GM21619 (cell line): ENCODE measurements around the gene HHEX.
A peak's percentile ranks its signal among the peaks of the same experiment; 100 is the strongest.

Experiments used
- ATAC-seq: cut with Tn5 transposase; IDR thresholded peaks from one replicate; pipeline ENCODE4 v1.9.1; 2021; ENCODE audit not compliant: unreplicated experiment

HHEX gene

DNA sequence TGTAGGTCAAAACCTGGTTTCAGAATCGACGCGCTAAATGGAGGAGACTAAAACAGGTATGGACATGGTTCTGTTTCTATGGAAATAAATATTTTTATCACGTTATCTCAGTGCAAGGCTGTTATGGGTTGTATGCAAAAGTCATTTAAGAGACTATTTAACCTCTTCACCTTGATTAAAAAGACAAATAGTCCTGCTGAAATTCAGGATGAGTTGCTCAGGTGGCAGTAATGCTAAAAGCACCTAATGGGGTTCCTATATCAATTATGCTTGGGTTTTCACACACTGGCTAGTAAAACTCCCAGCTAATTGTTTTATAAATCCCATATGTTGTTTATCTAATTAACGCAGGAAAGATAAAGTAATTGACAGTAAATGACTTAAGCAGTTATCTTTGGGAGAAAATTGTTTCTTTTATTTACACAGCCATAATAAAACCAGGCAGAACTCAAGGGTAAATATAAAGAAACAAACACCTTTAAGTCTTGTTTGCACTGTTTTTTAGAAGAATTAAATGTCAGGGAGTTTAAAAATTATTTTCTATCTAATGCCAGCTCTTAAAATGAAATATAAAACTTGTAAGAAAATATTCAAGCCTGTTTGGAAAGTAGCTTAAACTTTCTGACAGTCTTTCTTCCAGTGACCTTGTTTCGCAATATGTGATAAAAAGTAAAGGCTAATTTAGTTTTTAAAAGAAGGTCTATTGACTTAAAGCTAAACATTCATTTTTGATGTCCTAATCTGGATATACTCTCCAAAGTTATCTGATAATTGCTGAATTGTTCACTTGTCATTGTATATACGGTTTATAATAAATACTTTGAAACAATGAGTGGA is 3.2 kb downstream of the HHEX start:
- no peak for ATAC-seq

DNA sequence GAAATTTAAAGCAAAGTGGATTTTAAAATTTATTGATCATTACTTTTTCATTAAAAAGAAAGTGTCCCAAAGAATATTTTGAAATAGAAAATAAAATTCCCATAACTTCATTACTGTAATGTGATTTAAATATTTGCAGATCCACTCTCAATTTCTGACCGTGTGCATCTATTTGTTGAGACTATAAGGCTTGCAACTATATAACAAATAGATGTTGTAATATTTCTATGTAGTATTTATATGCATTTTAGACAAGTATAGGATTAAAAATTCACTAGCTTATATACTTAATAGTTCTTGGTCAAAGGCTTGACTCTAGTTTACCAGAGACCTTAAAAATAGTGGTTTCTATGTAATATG is 3.8 kb downstream of the HHEX start:
- ATAC-seq, result no peak

DNA sequence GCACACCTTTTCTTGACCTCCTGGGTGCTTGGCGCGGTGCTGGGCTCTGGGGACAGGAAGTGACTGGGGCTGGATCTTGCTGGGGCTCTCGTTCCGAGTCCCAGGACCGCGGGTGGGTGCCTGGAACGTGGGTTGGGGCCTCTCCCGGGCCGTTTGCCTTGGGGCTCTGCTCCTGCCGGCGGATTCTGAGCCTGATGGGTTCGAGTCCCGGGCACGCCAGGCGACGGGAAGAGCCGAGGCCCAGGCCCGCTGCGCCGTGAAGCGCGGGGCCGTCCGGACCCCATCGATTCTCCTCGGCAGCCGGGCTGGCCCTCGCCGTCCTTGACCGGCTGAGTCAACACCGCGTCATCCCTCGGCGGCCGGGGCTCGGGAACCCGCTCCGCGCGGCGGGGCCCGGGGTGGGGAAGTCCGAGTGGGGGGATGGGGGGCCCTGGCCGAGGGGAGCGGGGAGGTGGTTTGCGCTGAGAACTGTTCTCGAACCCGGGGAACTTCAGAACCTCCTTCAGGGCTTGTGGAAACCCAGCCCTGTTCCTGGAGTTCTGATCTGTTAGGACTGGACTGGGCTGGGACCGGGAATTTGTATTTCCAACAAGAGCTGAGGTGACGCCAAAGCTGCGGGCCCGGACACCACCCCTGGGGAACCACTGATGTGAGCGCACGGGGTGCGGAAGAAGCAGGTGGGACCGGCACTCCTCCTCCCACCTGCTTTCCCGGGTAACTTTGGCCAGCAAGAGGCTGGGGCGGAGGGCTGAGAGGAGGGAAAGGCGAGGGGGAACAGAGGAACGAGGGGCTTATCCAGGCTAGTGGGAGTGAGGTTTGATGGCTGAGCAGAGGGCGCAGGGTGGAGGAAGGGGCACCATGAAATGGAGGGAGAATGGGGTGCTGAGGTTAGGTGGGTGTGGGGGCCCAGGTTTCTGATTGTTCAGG is 6.2 kb downstream of the HHEX start:
- no peak for ATAC-seq

DNA sequence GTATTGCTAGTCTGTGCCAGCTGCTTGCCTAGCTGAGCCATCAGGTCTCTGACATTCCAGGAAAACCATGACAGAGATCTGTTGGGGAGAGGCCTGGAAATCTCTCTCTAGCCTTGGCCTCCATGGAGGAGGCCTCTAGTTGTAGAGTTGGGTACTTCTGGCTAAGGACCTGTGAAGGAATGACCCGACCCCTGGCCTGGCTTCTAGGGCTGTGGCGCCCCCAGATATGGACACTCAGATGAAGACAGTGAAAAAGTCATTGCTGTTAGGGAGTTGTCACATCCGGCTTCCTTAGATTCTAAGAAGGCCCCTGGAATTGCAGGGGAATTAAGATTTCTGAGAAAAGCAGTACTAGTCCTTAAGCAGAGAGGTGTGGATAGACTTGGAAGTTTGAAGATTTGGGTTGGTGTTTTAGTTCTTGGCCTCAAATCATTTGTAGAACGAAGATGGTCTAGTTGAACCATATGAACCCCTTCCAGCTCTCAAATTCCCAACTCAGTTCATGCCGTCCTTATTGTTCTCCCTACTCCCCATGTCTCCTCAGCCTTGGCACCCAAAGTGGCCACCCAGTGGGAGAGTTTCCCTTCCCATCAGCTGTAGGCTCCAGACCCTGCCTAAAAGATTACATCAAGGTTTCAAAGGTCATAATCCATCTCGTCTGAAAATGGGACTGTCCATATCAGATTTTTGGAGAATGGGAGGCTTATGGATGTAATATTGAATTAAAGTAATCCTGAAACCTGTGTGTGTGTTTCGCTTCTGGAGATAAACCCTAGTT is 7.0 kb downstream of the HHEX start:
- no peak for ATAC-seq

DNA sequence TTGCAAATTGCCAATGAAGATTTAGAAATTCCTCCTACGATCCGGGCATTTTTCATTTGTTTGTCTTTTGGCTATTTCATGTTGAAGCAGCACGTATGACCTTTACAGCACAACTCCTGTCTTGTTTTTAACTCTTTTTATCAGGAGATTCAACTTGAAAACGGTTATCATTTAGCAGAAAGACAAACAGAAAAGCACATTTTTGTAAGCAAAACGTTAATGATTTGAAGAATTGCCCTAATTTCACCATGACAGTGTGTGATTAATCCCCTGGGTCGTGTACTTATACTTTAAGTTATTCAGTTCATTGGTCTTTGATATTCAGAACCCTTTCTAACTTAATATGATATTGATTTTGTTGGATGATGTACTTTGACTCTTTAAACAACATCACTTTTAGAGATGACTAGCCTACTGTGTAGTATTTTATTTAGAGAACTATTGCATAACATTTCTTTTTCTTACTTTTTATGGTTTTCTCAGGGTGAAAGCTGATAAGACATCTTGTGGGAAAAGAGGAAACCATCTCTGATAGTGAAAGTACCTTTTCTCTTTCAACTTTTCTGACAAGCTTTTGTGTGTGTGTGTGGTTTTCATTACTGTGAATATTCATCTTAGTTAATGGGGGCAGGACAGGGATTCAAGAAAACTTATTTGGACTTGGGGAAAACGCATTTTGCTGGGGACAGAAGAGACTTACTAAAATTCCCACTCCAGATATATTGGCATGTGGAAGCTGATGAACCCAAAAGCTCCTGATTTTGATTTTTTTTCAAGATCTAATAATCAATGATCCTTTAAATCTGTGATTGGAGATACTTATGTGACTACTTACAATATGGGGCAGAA is 8.1 kb downstream of the HHEX start:
- ATAC-seq, result no peak

DNA sequence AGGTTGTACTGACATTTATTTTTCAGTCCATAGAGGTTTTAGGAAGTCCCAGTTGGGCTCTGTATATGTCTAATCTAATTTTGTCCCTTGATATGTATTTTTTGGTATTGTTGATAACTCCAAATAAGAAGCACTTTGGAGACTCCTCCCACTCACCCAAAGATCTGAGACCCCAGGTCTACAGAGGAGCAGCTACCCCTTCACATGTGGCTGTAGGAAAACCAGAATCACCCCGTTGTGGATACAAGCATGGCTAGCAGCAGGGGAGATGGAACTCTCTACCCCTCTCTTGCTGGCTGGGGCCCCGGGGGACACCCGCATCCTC is 9.4 kb downstream of the HHEX start:
- ATAC-seq, result no peak

DNA sequence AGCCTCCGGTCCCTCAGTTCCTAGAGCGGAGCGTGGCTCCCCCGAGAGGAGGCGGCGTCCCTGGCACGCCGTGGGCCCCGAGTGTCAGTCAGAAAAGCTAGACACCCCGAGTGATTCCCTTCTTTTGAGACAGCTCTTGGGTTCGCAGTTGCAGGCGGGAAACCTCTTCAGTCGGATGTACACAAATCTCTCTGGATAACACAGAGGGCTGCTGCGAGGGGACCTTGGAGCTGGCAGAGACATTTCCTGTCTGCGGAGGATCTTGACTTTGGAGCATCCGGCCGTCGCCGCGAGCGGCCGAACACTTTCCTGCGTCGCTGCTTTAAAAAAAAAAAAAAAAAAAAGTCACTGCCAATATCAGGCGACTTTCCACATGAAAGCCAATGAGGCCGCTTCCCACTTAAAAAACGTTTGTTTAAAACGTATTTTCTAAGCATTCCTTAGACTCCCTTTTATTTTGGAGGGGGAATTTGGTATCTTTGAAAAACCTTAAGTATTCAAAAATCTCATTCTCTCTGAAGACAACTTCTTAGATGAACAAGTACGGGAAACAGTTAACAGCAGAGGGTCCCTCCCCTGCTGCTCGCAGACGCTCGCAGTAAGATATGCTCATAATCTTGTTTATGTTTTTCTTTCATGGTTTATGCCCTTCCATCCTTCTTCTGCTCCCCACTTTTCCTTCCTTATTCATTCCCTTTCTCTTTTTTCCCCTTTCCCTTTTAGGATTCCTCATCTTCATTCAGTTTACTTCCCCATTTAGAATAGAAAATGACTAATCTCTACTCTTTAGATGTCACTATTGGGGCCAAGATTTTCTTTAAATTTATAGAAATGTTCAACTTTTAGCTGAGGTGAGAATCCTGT is 10.0 kb downstream of the HHEX start:
- ATAC-seq, result no peak

DNA sequence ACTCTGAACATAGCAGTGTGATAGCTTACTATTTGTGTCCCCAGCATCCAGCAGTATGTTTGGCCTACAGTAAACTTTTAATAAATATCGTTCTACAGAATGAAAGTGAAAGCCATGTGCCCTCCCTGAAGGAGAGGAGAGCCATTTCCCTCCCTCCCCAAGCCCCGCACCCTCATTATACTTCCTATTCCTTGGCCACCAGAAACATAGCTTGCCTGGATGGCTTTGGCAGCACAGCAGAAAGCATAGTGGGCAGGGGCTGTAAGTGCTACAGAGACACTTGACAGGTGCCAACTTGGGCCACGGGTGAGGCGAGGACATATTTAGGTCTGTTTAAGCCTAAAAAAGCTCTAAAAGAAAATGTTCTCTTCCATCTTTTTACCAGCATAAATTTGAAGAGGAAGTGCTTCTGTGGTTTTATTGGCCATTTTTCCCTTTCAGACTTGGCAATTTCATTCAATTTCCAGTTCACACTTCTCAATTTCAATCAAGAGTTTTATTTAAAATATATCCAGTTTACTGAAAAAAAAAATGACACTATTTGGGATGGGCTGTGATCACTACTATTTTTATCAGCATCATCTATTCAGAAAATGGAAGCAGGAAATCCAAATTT is 12.7 kb downstream of the HHEX start:
- ATAC-seq, result no peak

DNA sequence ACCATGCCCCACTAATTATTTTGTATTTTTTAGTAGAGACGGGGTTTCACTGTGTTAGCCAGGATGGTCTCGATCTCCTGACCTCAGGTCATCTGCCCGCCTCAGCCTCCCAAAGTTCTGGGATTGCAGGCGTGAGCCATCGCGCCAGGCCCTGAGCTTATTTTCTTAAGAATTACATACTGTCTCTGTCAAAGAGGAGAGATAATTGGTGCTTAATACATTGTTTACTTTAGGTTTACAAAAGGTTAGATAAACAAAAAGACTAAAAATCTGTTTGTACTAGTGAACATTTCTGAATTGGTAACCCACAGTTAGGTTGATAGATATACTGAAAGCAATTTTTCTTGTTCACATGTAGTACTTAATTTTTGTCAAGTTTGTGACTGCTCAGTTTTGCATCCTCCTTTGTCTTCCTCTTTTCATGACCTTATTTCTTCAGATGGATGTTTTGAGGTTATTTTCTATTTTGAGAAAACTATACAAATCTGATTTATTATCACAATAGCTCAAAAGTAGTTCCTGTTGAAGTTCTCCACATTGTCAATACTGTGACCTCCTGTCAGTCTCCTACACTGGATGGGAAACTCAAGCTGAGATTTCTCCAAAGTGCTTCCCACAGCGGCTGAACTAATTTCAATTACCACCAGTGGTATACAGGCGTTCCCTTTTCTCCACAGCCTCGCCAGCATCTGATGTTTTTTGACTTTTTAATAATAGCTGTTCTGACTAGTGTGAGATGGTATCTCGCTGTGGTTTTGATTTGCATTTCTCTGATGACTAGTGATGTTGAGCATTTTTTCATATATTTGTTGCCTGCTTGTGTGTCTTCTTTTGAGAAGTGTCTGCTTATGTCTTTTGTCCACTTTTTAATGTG is 22.5 kb downstream of the HHEX start:
- ATAC-seq, result no peak

DNA sequence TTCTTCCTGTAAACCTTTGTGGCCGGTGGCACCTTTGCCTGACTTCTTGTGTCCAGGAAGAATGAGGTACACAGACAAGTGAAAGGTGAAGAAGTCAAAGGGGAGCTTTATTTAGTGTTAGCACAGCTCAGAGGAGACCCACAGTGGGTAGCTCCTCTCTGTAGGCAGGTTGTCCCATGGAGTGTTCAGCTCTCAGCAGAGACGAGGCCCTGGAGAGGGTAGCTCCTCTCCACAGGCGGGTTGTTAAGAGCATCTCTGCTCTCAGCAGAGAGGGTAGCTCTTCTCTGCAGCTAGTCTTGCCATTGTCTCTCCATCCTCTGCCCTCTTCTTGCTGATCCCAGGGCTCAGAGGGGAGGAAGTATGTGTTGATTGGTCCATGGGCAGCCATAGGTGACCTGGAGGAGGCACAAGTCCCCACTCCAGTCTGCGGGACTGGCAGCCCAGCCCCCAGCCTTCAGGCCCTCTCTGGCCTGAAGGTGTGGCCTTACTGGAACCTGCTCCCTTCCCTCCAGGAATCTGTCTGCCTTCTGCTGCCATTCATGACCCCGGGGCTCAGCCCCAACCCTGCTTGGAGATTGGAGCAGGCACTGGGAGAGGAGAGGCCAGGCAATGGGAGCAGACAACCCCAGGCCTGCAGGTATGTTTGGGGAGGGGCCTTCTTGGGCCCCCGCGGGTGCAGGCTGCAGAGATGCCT is 24.5 kb downstream of the HHEX start:
- no peak for ATAC-seq

DNA sequence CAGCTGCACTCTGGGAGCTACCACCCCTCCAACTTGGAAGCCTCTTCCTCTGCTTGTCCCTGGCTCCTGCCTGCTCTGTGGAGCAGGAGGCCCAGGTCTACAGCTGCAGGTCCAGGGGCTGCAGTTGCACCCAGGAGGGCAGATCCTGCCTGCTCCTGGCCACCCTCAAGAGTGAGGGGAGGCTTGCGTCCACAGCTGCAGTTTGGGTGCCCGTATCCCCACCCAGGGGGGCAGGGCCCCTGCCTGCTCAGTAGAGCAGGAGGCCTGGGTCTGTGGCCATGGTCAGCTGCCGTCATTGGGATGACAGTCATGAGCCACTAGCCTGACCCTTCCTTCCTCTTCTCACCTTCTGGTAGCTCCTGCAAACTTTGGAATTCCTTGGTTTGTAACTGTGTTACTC is 25.1 kb downstream of the HHEX start:
- no peak for ATAC-seq

DNA sequence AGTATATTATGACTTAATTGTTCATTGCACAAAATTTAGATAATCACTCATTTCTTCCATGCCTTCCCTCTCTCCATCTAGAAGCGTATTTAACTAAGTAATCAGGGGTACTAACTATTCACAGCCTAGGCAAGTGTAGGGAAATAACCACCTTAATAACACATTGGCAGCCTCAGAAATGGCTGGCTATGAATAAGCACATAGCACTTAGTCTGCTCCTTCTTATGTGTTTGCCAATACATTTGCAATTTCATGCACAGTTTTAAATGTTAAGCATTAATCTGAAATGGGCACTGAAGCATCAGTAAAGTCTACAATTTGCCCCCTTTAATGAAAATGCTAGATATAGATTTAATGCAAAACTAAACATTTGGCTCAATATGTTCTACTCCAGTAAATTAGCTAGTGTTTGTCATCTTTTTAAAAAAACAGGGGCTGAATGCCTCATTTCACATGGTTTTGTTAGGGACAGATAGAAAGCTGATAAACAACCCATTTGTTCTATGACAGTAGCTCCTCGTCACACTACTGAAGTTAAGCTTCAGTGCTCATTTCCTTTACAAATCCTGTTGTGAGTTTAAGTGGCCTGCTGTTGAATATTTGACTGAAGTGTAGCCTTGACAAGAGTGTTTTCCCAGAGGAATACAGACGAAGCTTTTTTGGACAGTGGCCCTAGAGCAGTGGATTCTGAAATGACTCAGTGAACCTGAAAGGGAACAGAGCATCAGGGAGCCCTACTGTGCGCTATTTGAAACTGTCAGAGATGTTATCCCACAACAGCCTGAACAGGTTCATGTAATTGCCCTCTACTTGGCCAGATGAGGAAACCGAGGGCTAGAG is 30.5 kb downstream of the HHEX start:
- ATAC-seq, result no peak

DNA sequence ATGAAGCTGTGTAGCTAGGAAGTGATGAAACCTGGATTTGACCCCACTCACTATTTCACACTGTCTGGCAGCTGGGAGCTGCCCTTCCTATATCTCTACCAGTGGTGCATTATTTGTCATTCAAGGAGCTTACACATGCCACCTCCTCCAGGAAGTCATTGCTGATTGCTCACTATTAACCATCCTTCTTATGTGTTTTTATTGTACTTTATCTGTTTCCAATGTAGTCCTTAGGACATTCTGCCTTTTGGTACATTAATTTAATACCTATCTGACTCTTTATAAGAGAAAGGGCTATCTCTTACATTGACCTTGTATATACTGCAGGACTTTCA is 31.0 kb downstream of the HHEX start:
- no peak for ATAC-seq

DNA sequence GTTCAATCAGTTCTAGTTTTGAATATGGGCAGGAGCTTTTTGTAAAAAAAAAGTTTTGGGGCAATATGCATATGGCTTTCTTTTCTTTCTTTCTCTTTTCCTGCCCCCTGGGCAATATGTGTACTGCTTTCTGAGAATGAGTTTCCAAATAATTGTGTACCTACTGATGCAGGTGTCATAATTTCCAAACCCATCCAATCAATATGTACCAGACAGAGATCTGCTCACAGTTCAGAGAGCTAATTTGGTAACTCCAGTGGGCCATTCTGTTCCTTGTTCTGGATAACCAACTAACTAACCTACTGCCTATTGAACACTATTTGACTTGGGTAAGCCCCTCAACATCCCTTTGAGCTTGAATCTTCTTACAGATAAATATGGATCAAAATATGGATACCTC is 32.6 kb downstream of the HHEX start:
- ATAC-seq, result no peak

DNA sequence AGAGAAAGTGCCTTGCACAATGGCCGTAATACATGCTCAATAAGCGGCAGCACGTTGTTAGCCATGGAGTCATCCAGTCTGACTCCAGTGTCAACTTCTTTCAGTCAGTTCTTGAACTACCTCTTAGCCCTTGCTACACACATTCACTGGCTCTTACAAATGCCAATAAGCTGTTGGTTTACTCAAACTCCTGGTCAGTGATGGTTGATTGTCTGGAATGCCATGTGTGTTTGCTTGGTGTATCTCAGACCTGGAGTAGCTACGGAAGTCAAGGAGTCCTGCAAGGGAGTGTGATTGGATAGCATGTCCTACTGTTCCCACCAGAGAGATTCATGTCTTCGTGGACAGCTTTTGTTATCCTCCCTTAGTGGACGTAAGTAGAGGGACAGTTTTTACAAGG is 37.4 kb downstream of the HHEX start:
- ATAC-seq, result no peak

DNA sequence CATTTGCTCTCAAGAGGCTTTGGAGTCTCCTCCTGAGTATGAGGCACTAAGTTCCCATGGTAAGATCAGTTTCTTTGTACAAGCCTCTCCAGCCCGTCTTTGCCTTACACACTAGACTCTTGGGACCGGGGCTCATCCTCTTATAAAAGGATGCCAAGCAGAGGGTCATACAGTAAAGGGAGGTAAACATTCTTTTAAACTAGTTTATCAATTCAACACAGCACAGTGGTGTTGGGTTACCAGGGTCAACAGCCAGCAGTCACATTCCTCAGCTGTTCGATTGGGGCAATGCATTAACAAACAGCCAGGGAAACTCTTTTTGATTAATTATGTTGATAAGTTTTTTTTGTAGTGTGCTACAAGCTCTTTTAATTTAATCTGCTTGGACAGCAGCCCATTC is 37.8 kb downstream of the HHEX start:
- no peak for ATAC-seq

DNA sequence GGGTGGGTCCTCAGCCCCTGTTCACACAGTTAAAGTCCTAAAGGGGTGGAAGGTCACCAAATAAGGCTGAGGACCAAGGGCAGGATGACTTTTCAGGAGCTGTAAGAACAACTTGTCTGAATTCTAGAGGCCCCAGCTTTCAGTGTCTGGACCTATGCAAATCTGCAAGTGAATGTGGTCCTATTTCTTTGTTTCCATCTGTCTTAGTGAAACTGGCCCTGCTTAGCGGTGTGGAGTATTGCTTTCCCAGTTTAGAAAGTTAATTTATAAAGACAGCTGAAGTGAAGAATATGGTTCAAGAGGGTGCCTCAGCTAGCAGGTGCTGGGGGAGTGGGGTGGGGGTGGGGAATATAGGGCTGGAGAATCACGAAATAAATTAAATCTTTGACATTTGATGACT is 40.1 kb downstream of the HHEX start:
- peak; percentile 97 for ATAC-seq
